Thyroid gland (tissue), 4 donors: Measurements from ENCODE around the gene CDR2L.

Experiments used
- POLR2A ChIP-seq, 2 donors: fragments of 450-650 bp; IDR thresholded peaks; one replicate each; pipeline ENCODE4 v1.6.1; 2017; ENCODE audit warnings: antibody characterized with exemption in 2 of 2, mild to moderate bottlenecking in 2 of 2, moderate library complexity in 1 of 2
- TF ChIP-seq, protein P1 (sequence below), 6 experiments: fragments of 200-600 bp in 3 of 6; fragments of 450-650 bp in 3 of 6; sonication (generic) in 3 of 6; IDR thresholded peaks; one replicate each; pipeline ENCODE4 v1.5.1; 2016 to 2019; ENCODE audit warnings: antibody characterized with exemption in 6 of 6, mild to moderate bottlenecking in 2 of 6, inconsistent platforms in 1 of 6, moderate library complexity in 1 of 6

- no peak for TF ChIP-seq POLR2A (IDR thresholded peaks at IDR 0.05)
- TF ChIP-seq, protein P1, sequence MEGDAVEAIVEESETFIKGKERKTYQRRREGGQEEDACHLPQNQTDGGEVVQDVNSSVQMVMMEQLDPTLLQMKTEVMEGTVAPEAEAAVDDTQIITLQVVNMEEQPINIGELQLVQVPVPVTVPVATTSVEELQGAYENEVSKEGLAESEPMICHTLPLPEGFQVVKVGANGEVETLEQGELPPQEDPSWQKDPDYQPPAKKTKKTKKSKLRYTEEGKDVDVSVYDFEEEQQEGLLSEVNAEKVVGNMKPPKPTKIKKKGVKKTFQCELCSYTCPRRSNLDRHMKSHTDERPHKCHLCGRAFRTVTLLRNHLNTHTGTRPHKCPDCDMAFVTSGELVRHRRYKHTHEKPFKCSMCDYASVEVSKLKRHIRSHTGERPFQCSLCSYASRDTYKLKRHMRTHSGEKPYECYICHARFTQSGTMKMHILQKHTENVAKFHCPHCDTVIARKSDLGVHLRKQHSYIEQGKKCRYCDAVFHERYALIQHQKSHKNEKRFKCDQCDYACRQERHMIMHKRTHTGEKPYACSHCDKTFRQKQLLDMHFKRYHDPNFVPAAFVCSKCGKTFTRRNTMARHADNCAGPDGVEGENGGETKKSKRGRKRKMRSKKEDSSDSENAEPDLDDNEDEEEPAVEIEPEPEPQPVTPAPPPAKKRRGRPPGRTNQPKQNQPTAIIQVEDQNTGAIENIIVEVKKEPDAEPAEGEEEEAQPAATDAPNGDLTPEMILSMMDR (IDR thresholded peaks at IDR 0.05), result no peak
Observed at GRCh38 chr17:74990581-74991105, 3.2 kb downstream of the CDR2L start.
